ENCODE results near the gene ANO4.

GRCh38 chr12:100840748-100841147 is 46.2 kb downstream of the ANO4 start:
- no peak for TF ChIP-seq TCF4 (CRISPR knock-in tag; IDR thresholded peaks at IDR 0.05; ENCODE audit: borderline replicate concordance)
- TF ChIP-seq OSR1 (CRISPR knock-in tag; IDR thresholded peaks at IDR 0.05), result no peak
- TF ChIP-seq CSDC2 (CRISPR knock-in tag; IDR thresholded peaks at IDR 0.05), result no peak
- TF ChIP-seq CSRNP3 (CRISPR knock-in tag; IDR thresholded peaks at IDR 0.05), result no peak
- TF ChIP-seq CREB5 (CRISPR knock-in tag; IDR thresholded peaks at IDR 0.05; ENCODE audit: low read depth), result no peak
- no peak for TF ChIP-seq ZNF565 (CRISPR knock-in tag; conservative IDR thresholded peaks at IDR 0.05; ENCODE audit: low read depth)
- TF ChIP-seq PPARA (CRISPR knock-in tag; IDR thresholded peaks at IDR 0.05; ENCODE audit: borderline replicate concordance), result no peak
- TF ChIP-seq BACH2 (CRISPR knock-in tag; IDR thresholded peaks at IDR 0.05; ENCODE audit: borderline replicate concordance), result no peak
- no peak for TF ChIP-seq ZC3H10 (CRISPR knock-in tag; IDR thresholded peaks at IDR 0.05)
- TF ChIP-seq RARB (CRISPR knock-in tag; IDR thresholded peaks at IDR 0.05), result no peak
- no peak for TF ChIP-seq ZFP3 (CRISPR knock-in tag; IDR thresholded peaks at IDR 0.05)
- no peak for TF ChIP-seq PATZ1 (CRISPR knock-in tag; IDR thresholded peaks at IDR 0.05; ENCODE audit: borderline replicate concordance)
